GM21526 (cell line): ENCODE data around the gene MTIF2.
"Not testable (repeated sequence)": the region's sequence is repeated elsewhere in the genome, so short reads cannot be mapped to it uniquely, and the experiment has no call there.

ENCODE experiments used
- ATAC-seq: cut with Tn5 transposase; IDR thresholded peaks from one replicate; pipeline ENCODE4 v1.9.1; 2021; ENCODE audit warnings: moderate library complexity; ENCODE audit not compliant: unreplicated experiment, low FRiP score

MTIF2 gene

DNA sequence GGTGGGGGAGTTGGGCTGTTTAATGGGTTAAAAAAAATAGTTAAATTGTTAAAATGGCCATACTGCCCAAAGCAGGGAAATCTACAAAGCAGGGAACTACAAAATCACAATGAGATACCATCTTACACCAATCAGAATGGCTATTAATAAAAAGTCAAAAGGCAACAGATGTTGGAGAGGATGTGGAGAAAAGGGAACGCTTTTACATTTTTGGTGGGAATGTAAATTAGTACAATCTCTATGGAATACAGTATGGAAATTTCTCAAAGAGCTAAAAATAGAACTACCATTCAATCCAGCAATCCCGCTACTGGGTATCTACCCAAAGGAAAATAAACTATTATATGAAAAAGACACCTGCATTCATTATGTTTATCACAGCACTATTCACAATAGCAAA is 64.1 kb downstream of the MTIF2 start:
- ATAC-seq, result no peak

DNA sequence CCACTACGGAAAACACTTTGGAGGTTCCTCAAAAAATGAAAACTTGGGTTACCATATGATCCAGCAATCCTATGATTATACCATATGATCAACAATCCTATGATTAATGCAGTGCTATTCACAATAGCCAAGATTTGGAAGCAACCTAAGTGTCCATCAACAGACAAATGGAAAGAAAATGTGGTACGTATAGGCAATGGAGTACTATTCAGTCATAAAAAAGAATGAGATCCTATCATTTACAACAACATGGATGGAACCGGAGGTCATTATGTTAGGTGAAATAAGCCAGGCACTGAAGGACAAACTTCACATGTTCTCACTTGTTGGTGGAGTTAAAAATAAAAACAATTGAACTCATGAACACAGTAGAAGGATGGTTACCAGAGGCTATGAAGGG is 64.5 kb downstream of the MTIF2 start:
- no peak for ATAC-seq

DNA sequence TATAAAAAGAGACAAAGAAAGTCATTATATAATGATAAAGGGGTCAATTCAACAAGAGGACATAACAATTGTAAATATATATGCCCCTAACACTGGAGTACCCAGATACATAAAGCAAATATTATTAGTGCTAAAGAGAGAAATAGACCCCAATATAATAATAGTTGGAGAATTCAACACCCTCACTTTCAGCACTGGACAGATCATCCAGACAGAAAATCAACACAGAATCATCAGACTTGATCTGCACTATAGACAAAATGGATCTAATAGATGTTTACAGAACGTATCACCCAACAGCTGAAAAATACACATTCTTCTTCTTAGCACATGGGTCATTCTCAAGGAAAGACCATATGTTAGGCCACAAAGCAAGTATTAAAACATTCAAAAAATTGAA is 68.6 kb downstream of the MTIF2 start:
- ATAC-seq, result no peak

DNA sequence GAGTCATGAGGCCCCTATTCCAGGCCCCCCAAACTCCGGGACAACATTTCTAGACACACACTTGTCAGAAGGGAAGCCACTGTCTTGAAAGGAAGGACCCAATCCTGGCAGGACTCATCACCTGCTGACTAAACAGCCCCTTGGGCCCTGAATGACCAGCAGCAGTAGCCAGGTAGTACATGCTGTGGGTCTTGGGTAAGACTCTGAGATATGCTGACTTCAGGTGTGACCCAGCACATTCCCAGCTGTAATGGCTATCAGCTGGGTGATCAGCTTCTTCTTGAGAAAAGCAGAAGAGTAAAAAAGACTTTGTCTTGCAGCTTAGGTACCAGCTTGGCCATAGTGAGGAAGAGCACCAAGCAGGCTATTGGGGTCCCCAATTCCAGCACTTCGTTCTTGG is 72.5 kb downstream of the MTIF2 start:
- ATAC-seq, result no peak

DNA sequence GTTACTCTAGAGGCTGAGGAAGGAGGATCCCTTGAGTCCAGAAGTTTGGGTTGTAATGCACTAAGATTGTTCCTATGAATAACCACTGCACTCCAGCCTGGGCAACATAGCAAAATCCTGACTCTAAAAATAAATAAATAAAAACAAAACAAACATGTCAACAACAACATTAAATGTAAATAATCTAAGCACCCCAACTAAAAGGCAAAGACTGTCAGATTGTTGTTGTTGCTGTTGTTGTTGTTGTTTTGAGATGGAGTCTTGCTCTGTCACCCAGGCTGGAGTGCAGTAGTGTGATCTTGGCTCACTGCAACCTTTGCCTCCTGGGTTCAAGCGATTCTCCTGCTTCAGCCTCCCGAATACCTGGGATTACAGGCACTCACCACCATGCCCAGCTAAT is 77.1 kb downstream of the MTIF2 start:
- ATAC-seq, result not testable (repeated sequence)

DNA sequence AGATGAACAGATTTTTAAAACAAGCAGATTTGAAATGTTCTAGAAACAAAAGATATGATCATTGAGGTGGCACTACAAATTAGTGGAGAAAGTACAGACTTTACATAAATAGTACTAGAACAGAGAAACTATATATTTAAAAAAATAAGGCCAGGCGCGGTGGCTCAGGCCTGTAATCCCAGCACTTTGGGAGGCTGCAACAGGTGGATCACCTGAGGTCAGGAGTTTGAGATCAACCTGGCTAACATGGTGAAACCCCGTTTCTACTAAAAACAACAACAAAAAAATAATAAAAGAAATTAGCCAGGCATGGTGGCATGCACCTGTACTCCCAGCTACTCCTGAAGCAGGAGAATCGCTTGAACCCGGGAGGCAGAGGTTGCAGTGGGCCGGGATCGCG is 82.2 kb downstream of the MTIF2 start:
- ATAC-seq, result not testable (repeated sequence)
